Liver (tissue), 9 donors: ENCODE measurements around the gene NAPSA. TPM values are rescaled to one million over a fixed set of nuclear protein-coding genes. Genes with fewer than 3 reads are reported as not detected.

Source experiments
- DNase-seq: peaks from one replicate; pipeline ENCODE4 v3.0.0-alpha.2; 2017; ENCODE audit warnings: low spot score
- H3K27ac ChIP-seq, 2 donors: one replicate each; pipeline ENCODE4 v1.7.0; 2013; ENCODE audit warnings: inconsistent platforms in 2 of 2, low read length in 2 of 2, control low read depth in 1 of 2, low read depth in 1 of 2, mild to moderate bottlenecking in 1 of 2
- H3K27me3 ChIP-seq, 4 donors: one replicate each; pipeline versions ENCODE4 v1.6.1 to v1.7.0; 2013; ENCODE audit warnings: low read length in 3 of 4, inconsistent platforms in 1 of 4, mild to moderate bottlenecking in 1 of 4, moderate library complexity in 1 of 4; ENCODE audit not compliant: control insufficient read depth in 4 of 4, insufficient read depth in 4 of 4
- H3K36me3 ChIP-seq, 4 donors: one replicate each; pipeline versions ENCODE4 v1.6.1 to v1.7.0; 2013; ENCODE audit warnings: low read length in 3 of 4, mild to moderate bottlenecking in 3 of 4, low read depth in 1 of 4, moderate library complexity in 1 of 4; ENCODE audit not compliant: control insufficient read depth in 4 of 4, insufficient read depth in 3 of 4
- H3K4me1 ChIP-seq, 4 donors: one replicate each; pipeline versions ENCODE4 v1.6.1 to v1.7.0; 2013; ENCODE audit warnings: low read length in 3 of 4, mild to moderate bottlenecking in 3 of 4, moderate library complexity in 1 of 4; ENCODE audit not compliant: control insufficient read depth in 4 of 4, insufficient read depth in 4 of 4
- H3K4me3 ChIP-seq, 3 donors: one replicate each; pipeline versions ENCODE4 v1.6.1 to v1.7.0; 2013; ENCODE audit warnings: low read length in 3 of 3, control low read depth in 1 of 3, low read depth in 1 of 3, mild to moderate bottlenecking in 1 of 3
- H3K9ac ChIP-seq, 2 donors: one replicate each; pipeline ENCODE4 v1.7.0; 2013; ENCODE audit warnings: low read length in 2 of 2, mild to moderate bottlenecking in 2 of 2, moderate library complexity in 2 of 2, control low read depth in 1 of 2, low read depth in 1 of 2
- H3K9me3 ChIP-seq, 4 donors: one replicate each; pipeline versions ENCODE4 v1.6.1 to v1.7.0; 2013; ENCODE audit warnings: low read length in 3 of 4; ENCODE audit not compliant: control insufficient read depth in 4 of 4
- ATF3 ChIP-seq: IDR thresholded peaks from 2 replicates; pipeline ENCODE4 v1.6.1; 2016; ENCODE audit warnings: antibody characterized with exemption
- EGR1 ChIP-seq, 2 donors: IDR thresholded peaks; 2 replicates each; pipeline ENCODE4 v1.6.1; 2016 to 2018; ENCODE audit warnings: antibody characterized with exemption in 2 of 2, low read depth in 2 of 2
- FOXA1 ChIP-seq: IDR thresholded peaks from 2 replicates; pipeline ENCODE4 v1.6.1; 2016; ENCODE audit warnings: antibody characterized with exemption
- FOXA2 ChIP-seq: IDR thresholded peaks from 2 replicates; pipeline ENCODE4 v1.6.1; 2016; ENCODE audit warnings: antibody characterized with exemption
- GABPA ChIP-seq, 2 donors: IDR thresholded peaks in 1 of 2; conservative IDR thresholded peaks in 1 of 2; 2 replicates each; pipeline ENCODE4 v1.6.1; 2016; ENCODE audit warnings: antibody characterized with exemption in 2 of 2, mild to moderate bottlenecking in 1 of 2, moderate library complexity in 1 of 2
- HNF4A ChIP-seq, 2 donors: conservative IDR thresholded peaks; 2 replicates each; pipeline ENCODE4 v1.6.1; 2016; ENCODE audit warnings: antibody characterized with exemption in 2 of 2, mild to moderate bottlenecking in 2 of 2
- HNF4G ChIP-seq: IDR thresholded peaks from 2 replicates; pipeline ENCODE4 v1.6.1; 2016; ENCODE audit warnings: antibody characterized with exemption
- NR2F2 ChIP-seq: IDR thresholded peaks from 2 replicates; pipeline ENCODE4 v1.6.1; 2016; ENCODE audit warnings: antibody characterized with exemption
- RAD21 ChIP-seq, 2 donors: IDR thresholded peaks; 2 replicates each; pipeline ENCODE4 v1.6.1; 2016; ENCODE audit warnings: antibody characterized with exemption in 2 of 2, mild to moderate bottlenecking in 2 of 2
- RXRA ChIP-seq, 2 donors: IDR thresholded peaks; 2 replicates each; pipeline ENCODE4 v1.6.1; 2017 to 2018; ENCODE audit warnings: antibody characterized with exemption in 2 of 2, mild to moderate bottlenecking in 1 of 2
- SP1 ChIP-seq: IDR thresholded peaks from 2 replicates; pipeline ENCODE4 v1.6.1; 2018; ENCODE audit warnings: antibody characterized with exemption, mild to moderate bottlenecking
- YY1 ChIP-seq: IDR thresholded peaks from 2 replicates; pipeline ENCODE4 v1.6.1; 2016; ENCODE audit warnings: antibody characterized with exemption, mild to moderate bottlenecking
- ZBTB33 ChIP-seq: IDR thresholded peaks from 2 replicates; pipeline ENCODE4 v1.6.1; 2016; ENCODE audit warnings: antibody characterized with exemption
- WGBS: extraction: QIAGEN DNeasy Blood & Tissue Kit; methylation state at CpG from one replicate; pipeline ENCODE4 v1.1.7; 2013; 5-methylcytosine and 5-hydroxymethylcytosine counted together
- polyA plus RNA-seq, 2 donors: library from polyadenylated mRNA; stranded (reverse) in 1 of 2; unstranded in 1 of 2; fragments of 200-250 nt in 1 of 2; fragments of >200 nt in 1 of 2; fragmentation: Nextera tagmentation in 1 of 2; extraction: Ambion mirVana in 1 of 2; gene quantifications; one replicate each; pipeline versions ENCODE4 v1.2.1 to v1.2.3, GENCODE V29; 2013 to 2015
- total RNA-seq, 2 donors: library from RNA; depleted of rRNA; stranded (reverse); fragments of >200 nt; gene quantifications; one replicate each; pipeline ENCODE4 v1.2.3, GENCODE V29; 2014
- TF ChIP-seq, protein P1 (sequence below): fragments of 150-350 bp; IDR thresholded peaks from 2 replicates; pipeline ENCODE4 v1.5.1; 2017; ENCODE audit warnings: improper control_type of control experiment, low read depth, low read length; ENCODE audit not compliant: missing input control
- TF ChIP-seq, protein P2 (sequence below): IDR thresholded peaks from 2 replicates; pipeline ENCODE4 v1.6.1; 2016; ENCODE audit warnings: antibody characterized with exemption, mild to moderate bottlenecking
- TF ChIP-seq, protein P3 (sequence below): IDR thresholded peaks from 2 replicates; pipeline ENCODE4 v1.6.1; 2016; ENCODE audit warnings: antibody characterized with exemption
- donor health status: healthy.
- donor health status: healthy.
- donor health status: healthy.
- donor health status: healthy.
- donor health status: healthy.

Gene NAPSA
- total and polyA plus RNA-seq, 4 donors = 0.28 to 0.74 (median 0.54) TPM

DNA sequence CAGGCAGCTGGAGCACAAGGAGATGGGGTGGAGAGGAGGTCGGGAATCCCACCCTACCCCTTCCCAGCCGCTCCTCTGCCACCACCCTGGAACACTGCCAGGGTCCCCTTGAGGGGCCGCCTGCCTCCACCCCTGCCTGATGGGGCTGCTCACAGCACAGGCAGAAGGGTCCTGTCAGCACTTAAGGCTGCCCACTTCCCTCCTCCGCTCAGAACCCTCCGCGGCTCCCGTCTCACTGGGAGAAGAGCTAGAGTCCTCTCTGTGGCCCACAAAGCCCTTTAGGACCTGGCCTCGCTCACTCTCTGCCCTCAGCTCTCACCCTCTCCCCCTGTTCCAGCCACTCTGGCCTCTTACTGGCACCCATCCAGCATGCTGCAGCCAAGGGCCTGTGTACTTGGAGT, 15.3 kb upstream of the NAPSA start (continued):
- TF ChIP-seq, protein P1, sequence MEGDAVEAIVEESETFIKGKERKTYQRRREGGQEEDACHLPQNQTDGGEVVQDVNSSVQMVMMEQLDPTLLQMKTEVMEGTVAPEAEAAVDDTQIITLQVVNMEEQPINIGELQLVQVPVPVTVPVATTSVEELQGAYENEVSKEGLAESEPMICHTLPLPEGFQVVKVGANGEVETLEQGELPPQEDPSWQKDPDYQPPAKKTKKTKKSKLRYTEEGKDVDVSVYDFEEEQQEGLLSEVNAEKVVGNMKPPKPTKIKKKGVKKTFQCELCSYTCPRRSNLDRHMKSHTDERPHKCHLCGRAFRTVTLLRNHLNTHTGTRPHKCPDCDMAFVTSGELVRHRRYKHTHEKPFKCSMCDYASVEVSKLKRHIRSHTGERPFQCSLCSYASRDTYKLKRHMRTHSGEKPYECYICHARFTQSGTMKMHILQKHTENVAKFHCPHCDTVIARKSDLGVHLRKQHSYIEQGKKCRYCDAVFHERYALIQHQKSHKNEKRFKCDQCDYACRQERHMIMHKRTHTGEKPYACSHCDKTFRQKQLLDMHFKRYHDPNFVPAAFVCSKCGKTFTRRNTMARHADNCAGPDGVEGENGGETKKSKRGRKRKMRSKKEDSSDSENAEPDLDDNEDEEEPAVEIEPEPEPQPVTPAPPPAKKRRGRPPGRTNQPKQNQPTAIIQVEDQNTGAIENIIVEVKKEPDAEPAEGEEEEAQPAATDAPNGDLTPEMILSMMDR = no peak
- TF ChIP-seq FOXA2 = no peak

DNA sequence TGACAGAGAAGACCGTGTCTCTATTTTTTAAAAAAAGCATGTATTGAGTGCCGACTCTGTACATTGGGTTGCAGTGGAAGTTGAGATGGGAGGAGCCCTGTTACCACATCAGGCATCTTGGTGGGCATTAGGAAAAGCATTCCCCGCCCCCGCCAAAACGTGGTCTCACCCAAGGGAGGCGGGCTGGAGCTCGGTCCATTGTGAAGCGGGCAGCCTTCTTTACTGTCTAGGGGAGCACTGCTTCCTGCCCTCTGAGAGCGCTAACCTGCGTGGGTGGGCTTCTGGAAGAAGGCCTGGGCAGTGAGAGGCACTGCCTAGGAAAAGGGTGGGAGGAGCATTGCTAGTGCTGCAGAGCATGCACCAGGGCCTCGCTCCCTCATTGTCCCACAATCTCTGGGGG, 14.7 kb upstream of the NAPSA start:
- no peak for DNase-seq
- no peaks in the 10 kb centered on the region for H3K27me3 ChIP-seq
- no peak for TF ChIP-seq FOXA1
- TF ChIP-seq FOXA2 = no peak
- TF ChIP-seq YY1 = no peak
- TF ChIP-seq SP1 = no peak
- TF ChIP-seq RXRA (IDR thresholded peaks at IDR 0.05) = no peak
- no peak for TF ChIP-seq HNF4G
- TF ChIP-seq, protein P2, sequence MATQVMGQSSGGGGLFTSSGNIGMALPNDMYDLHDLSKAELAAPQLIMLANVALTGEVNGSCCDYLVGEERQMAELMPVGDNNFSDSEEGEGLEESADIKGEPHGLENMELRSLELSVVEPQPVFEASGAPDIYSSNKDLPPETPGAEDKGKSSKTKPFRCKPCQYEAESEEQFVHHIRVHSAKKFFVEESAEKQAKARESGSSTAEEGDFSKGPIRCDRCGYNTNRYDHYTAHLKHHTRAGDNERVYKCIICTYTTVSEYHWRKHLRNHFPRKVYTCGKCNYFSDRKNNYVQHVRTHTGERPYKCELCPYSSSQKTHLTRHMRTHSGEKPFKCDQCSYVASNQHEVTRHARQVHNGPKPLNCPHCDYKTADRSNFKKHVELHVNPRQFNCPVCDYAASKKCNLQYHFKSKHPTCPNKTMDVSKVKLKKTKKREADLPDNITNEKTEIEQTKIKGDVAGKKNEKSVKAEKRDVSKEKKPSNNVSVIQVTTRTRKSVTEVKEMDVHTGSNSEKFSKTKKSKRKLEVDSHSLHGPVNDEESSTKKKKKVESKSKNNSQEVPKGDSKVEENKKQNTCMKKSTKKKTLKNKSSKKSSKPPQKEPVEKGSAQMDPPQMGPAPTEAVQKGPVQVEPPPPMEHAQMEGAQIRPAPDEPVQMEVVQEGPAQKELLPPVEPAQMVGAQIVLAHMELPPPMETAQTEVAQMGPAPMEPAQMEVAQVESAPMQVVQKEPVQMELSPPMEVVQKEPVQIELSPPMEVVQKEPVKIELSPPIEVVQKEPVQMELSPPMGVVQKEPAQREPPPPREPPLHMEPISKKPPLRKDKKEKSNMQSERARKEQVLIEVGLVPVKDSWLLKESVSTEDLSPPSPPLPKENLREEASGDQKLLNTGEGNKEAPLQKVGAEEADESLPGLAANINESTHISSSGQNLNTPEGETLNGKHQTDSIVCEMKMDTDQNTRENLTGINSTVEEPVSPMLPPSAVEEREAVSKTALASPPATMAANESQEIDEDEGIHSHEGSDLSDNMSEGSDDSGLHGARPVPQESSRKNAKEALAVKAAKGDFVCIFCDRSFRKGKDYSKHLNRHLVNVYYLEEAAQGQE = no peak
- TF ChIP-seq RAD21 (IDR thresholded peaks at IDR 0.05) = no peak
- TF ChIP-seq HNF4A (conservative IDR thresholded peaks at IDR 0.05) = no peak
- TF ChIP-seq, protein P3, sequence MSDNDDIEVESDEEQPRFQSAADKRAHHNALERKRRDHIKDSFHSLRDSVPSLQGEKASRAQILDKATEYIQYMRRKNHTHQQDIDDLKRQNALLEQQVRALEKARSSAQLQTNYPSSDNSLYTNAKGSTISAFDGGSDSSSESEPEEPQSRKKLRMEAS = no peak
- TF ChIP-seq NR2F2 = no peak
- no peak for TF ChIP-seq EGR1 (IDR thresholded peaks at IDR 0.05; ENCODE audit: low read depth in 2 of 2)
- TF ChIP-seq GABPA (IDR thresholded peaks at IDR 0.05 in 1 of 2, conservative IDR thresholded peaks at IDR 0.05 in 1 of 2) = no peak
- no peak for TF ChIP-seq ZBTB33
- TF ChIP-seq, protein P1 = no peak
- no peak for TF ChIP-seq ATF3
- 90% methylated on average over 11 of the region's 11 CpGs for WGBS
- H3K36me3 ChIP-seq = peaks cover 15 to 49% (median 26%) of the 10 kb centered on the region in 4 donors
- H3K9me3 ChIP-seq = no peaks in the 10 kb centered on the region
- H3K9ac ChIP-seq = no peak overlapping the region
- H3K4me3 ChIP-seq = no peak overlapping the region
- H3K27ac ChIP-seq = no peak overlapping the region
- H3K4me1 ChIP-seq = peaks cover 0 to 10% (median 10%) of the 10 kb centered on the region in 4 donors
